Lower leg skin (tissue), 4 donors: ENCODE measurements around the gene PRKX. TPM values are rescaled to one million over a fixed set of nuclear protein-coding genes. Genes with fewer than 3 reads are reported as not detected.

ENCODE experiments used
- DNase-seq, 2 donors: peaks; one replicate each; pipeline ENCODE4 v3.0.0-alpha.2; 2019; ENCODE audit warnings: low spot score in 2 of 2
- H3K4me3 ChIP-seq: fragments of 200-600 bp; sonication (generic); 2 replicates; pipeline ENCODE4 v1.5.1; 2017; ENCODE audit warnings: mild to moderate bottlenecking, low read depth; ENCODE audit not compliant: poor library complexity, severe bottlenecking
- CTCF ChIP-seq, 3 donors: fragments of 450-650 bp; IDR thresholded peaks; one replicate each; pipeline ENCODE4 v1.5.1; 2016; ENCODE audit warnings: antibody characterized with exemption in 3 of 3, mild to moderate bottlenecking in 3 of 3, moderate library complexity in 2 of 3
- POLR2A ChIP-seq, 2 donors: fragments of 450-650 bp; IDR thresholded peaks; one replicate each; pipeline ENCODE4 v1.6.1; 2016 to 2017; ENCODE audit warnings: antibody characterized with exemption in 2 of 2, mild to moderate bottlenecking in 1 of 2, moderate library complexity in 1 of 2
- WGBS, 2 donors: methylation state at CpG; one replicate each; pipeline ENCODE4 v1.1.5; 2018; 5-methylcytosine and 5-hydroxymethylcytosine counted together
- intact Hi-C: fragments of 100-400 bp; cut with DNase I; formaldehyde crosslinking; loops from one replicate; pipeline ENCODE4 v1.15.0; 2023; ENCODE audit warnings: low total_unique reads
- total RNA-seq, 4 donors: library from RNA; depleted of rRNA; stranded (reverse); fragments of >200 nt; gene quantifications; one replicate each; pipeline ENCODE4 v1.1.0, GENCODE V29; 2016

Gene PRKX
- total RNA-seq, 4 donors from 2014 or later = 21.3 to 29.2 (median 23.9) TPM

- TF ChIP-seq POLR2A (IDR thresholded peaks at IDR 0.05) = no peak
- no peak for TF ChIP-seq CTCF (IDR thresholded peaks at IDR 0.05)
- DNase-seq = no peak
- WGBS, 2 donors = 92% methylated on average over 7 of the region's 7 CpGs
- H3K4me3 ChIP-seq = no peak overlapping the region
- intact Hi-C loops = no loop called here
Measured at GRCh38 chrX:3680459-3680858, 33.0 kb downstream of the PRKX start.

- no peak overlapping the region for H3K4me3 ChIP-seq
- intact Hi-C loops = no loop called here
- no peak for DNase-seq
- TF ChIP-seq POLR2A (IDR thresholded peaks at IDR 0.05) (no peak), CTCF (IDR thresholded peaks at IDR 0.05) (no peak)
- 84 to 88% methylated on average over 4 of the region's 4 CpGs for WGBS, 2 donors
Measured at GRCh38 chrX:3679669-3680068, 33.8 kb downstream of the PRKX start.

- WGBS, 2 donors = 82 to 92% methylated on average over 6 of the region's 6 CpGs
- H3K4me3 ChIP-seq = no peak overlapping the region
- no peak for DNase-seq
- TF ChIP-seq CTCF (IDR thresholded peaks at IDR 0.05) (no peak), POLR2A (IDR thresholded peaks at IDR 0.05) (no peak)
- intact Hi-C loops = no loop called here
Measured at GRCh38 chrX:3678328-3678727, 35.1 kb downstream of the PRKX start.

GRCh38 chrX:3674881-3675280 is 38.6 kb downstream of the PRKX start:
- WGBS, 2 donors = 93 to 96% methylated on average over 8 of the region's 8 CpGs
- intact Hi-C loops = no loop called here
- DNase-seq = no peak

GRCh38 chrX:3669841-3670475 is 43.5 kb downstream of the PRKX start:
- intact Hi-C loops = no loop called here
- TF ChIP-seq CTCF (IDR thresholded peaks at IDR 0.05) (no peak), POLR2A (IDR thresholded peaks at IDR 0.05) (no peak)
- peak in 1 of 2 donors; percentile 70 for DNase-seq
- 72 to 73% methylated on average over 13 of the region's 13 CpGs for WGBS, 2 donors
- no peak overlapping the region for H3K4me3 ChIP-seq

More at GRCh38 chrX:3674881-3675280, 38.6 kb downstream of the PRKX start:
- no peak overlapping the region for H3K4me3 ChIP-seq
- TF ChIP-seq POLR2A (IDR thresholded peaks at IDR 0.05) (no peak), CTCF (IDR thresholded peaks at IDR 0.05) (no peak)

GRCh38 chrX:3666975-3667374 is 46.5 kb downstream of the PRKX start:
- TF ChIP-seq CTCF (IDR thresholded peaks at IDR 0.05) (no peak), POLR2A (IDR thresholded peaks at IDR 0.05) (no peak)
- 86 to 87% methylated on average over 9 of the region's 9 CpGs for WGBS, 2 donors
- intact Hi-C loops = no loop called here
- no peak overlapping the region for H3K4me3 ChIP-seq
- peak in 1 of 2 donors; percentile 54 for DNase-seq
